ENCODE data around the gene KCTD2.

The KCTD2 gene

DNA sequence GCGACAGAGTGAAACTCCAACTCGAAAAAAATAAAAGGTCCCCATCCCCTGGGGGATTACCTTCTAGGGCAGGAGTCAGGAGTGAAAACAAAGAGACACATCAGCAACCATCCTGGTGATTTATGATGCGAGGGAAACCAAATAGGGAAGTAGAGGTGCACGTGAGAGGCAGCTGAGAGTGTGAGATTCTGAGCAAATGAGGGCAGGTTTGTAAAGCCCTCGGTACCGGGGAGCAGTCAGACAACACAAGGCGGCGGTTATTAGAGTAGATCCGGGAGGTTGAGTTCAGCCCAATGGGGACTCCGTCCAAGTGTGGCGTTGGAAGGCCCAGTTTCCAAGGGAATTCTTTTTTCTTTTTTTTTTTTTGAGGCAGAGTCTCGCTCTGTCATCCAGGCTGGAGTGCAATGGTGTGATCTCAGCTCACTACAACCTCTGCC is 55.4 kb downstream of the KCTD2 start:
- DNase-seq: no peak

DNA sequence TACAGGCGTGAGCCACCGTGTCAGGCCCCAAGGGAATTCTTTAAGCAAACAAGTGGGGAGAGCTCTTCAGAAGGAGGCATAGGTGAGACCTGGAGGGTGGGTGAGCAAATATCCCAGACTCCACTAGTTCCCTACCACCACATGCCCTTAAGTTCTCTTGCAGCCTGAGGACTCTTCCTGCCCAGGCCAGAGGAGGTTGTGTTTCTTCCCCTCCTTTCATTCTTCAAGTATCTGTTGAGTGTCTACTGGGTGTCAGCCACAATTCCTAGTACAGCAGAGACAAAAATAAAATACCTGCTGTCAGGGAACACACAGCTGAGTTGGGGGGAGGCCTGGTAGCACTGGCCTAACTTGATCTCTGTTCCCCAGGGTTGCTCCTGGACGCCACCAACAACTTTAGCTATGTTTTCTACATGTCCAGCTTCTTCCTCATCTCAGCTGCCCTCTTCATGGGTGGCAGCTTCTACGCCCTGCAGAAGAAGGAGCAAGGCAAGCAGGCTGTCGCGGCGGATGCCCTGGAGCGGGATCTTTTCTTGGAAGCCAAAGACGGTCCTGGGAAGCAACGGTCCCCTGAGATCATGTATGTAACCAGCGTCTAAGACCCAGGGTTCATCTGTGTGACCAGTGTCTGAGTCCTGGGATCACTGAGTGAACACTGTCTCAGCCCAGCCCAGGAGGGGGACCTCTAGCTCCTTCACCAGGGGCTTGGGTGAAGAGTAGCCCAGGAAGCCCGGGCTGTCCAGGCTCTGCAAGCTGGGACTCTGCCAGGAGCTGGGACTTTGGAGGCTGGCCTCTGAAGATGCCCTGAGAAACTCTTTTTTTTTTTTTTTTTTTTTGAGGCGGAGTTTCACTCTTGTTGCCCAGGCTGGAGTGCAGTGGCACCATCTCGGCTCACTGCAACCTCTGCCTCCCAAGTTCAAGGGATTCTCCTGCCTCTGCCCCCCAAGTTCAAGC is 56.9 kb downstream of the KCTD2 start:
- no peak for DNase-seq

DNA sequence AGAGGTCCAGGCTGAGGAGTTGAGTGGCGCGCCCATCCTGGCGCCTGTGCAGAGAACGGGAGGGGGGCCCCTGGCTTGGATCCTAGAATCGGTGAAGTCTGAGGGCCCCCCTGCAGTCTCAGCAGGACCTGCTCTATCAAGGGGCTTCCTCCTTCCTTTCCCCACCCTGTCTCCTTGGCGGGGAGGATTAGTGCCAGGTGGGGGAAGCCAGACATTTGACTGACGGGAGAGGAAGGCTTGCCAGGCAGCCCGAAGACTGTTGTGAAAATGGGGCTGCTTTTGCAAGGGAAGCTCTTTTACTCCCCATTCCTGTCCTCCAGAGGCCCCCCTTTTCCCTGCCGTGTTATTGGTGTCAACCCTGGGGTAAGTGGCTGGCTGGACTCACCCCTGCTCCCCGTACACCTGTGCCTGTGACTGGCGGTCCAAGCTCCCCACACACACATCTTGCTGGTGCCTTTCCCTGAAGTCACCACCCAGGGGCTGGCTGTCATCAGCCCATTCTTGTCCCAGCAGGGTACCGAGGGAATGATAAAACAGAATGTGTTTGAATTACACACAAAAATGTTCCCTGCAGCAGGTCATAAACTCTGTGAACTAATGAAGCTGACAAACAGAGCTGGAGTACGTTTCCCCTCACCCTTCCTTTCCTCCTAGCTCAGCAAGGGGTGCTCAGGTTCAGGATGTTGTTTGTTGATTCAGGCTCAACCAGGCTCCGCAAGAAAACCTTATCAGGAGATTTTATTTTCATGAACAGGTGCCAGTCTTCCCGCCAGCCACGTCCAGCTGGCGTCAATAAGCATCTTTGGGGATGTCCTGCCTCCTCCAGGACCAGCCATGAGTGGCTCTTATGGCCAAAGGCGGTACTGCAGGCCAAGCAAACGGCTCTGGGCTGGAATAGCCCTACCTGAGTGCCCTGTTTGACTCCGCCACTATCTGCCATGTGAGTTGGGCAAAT is 58.4 kb downstream of the KCTD2 start:
- DNase-seq: peak; percentile 33

DNA sequence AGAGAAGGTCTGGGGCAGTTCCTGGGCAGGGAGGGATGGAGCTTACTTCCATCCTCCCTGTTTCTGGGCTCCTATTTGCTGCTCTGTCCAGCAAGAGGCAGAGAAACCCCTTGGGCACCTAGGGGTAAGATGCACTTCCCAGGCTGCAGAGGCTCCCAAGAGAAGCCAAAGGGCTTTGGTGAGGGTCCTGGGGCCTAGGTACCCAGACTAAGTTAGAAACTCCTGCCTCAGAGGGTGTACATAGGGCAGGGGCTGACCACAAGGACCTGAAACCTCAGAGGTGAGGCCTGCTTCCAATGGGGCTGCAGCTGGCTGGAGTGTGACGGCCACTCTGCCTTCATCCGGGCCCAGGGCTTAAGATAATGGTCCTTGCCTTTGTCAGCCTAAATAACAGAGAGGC is 61.2 kb downstream of the KCTD2 start:
- DNase-seq: no peak

DNA sequence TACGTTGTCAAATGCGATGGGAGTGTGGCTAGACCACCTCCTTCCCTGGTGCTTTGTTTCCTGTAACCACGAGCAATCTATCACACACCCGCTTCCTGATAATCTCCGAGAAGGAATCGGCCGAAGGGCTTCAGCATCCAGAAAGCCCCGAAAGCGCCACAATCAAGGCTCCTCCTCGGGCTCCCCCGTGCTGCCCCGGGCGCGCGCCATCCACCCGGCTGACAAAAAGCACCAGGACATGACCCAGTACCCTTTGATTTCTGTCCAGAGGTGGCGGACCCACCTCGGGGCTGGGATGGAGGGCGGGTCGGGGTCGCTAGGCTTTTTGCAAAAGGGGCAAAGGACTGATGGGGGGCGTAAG is 62.0 kb downstream of the KCTD2 start:
- DNase-seq: peak; percentile 36

DNA sequence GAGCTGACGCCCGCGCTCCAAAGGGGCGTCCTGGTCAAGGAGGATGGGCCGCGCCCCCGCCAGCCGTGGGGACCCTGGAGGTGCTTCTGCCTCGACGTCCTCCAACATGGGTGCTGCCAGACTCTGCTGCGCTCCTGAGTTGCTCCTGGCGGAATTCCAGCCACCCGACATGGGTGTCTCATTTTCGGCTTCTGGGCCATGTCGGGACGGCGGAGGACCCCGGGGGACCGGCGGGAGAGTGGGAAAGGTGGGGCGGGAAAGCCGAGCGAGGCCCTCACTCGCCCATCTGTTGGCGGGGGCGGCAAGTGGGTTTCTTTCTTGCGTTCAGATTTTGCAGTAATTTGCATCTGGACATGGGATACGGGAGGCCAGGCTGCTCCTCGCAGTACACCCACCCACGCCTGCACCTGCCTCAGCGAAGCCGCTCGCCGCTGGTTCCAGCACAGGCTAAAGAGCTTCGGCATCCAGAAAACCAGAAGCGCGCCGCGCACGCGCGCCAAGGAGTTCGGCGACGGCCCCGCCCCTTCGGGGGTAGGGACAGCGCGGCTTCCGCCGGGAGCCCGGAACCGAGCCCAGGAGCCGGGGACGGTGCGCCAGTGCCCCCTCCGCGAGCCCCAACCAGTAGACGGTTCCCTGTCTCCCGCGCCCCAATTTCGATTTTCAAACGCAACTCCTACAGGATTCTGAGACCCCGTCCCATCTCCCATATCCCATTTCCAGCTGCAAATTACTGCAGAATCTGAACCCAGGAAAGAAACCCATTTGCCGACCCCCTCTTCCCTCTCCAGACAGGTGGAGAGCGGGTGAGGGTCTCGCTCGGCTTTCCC is 62.6 kb downstream of the KCTD2 start, which contains the start of gene ARMC7:
TSS of gene ARMC7 (plus strand) at position 563 of the 827 bp plus-strand sequence. CDS start 320 bp downstream, outside the sequence.
- DNase-seq: peak; percentile 96

DNA sequence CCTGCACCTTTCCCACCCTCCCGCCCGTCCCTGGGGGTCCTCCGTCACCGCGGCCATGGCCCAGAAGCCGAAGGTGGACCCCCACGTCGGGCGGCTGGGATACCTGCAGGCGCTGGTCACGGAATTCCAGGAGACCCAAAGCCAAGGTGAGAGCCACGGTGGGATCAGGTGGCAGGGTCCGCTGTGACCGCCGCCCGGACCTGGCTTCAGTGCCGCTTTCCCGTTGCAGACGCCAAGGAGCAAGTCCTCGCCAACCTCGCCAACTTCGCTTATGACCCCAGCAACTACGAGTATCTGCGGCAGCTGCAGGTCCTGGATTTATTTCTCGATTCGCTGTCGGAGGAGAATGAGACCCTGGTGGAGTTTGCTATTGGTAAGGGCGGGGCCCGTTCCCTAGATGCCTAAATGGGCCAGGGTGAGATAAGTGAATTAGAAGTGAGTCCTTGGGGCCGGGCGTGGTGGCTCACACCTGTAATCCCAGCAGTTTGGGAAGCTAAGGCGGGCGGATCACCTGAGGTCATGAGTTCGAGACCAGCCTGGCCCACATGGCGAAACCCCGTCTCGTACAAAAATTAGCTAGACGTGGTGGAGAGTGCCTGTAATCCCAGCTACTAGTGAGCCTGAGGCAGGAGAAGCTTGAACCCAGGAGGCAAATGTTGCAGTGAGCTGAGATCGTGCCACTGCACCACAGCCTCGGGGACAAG is 63.4 kb downstream of the KCTD2 start:
- peak; percentile 37 for DNase-seq

DNA sequence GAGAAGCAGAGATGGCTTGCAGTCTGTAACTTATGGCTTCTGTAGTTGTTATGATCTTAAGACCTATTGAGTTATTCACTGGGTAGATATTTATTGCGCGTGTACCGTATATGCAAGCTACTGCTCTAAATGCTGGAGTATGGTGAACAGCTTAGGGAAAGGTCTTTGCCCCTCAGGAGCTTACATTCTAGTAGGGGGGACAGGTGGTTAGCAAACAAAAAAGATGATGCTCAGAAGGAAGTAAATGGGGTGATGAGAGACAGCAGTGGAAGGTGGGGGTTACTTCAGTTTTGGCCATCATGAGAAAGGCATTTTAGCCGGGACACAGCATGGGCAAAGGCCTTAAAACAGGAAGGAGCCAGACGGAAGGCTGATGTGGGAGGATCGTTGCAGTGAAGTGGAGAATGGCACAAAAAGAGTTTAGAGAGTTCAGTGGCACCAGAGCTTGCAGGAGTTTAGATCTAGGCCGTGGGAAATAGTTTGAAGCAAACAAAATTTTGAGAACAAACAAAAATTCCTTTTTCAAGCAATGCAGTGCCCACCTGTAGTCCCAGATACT is 64.8 kb downstream of the KCTD2 start:
- no peak for DNase-seq

DNA sequence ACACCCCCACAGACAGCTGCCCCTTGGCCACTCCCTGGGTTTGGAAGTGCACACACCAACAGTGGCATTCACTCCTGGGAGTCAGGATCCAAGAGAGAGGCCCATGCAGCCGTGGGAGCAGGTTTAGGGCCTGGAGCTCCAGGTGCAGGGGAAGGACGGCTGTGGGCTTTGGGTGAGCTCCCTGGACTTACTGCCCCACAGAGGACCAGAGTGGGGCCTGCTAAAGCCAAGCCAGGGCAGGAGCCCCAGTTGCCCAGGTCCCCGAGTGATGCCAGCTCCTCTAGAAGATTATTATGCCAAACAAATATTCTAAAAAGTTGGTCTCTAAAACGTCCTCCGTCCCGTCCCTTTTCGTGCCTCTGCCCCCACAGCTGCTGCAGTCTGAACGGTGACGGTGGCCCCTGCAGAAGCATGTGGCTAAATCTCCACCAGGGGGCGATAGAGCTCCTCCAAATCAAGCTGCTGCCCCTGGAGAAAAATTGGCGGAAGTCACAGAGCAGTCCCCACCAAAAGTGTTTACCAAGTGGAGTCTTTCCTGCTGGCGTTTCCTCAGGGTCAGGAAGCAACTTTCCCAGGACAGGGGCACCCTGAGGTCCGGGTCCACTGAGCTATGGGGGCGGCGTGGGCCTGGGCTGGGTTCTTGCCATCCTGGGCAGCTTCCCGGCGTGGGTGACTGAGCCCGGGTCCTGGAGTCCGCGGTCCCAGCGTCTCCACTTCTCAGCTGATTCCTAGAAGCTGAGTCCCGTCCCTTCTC is 67.0 kb downstream of the KCTD2 start:
- DNase-seq: peak; percentile 95

DNA sequence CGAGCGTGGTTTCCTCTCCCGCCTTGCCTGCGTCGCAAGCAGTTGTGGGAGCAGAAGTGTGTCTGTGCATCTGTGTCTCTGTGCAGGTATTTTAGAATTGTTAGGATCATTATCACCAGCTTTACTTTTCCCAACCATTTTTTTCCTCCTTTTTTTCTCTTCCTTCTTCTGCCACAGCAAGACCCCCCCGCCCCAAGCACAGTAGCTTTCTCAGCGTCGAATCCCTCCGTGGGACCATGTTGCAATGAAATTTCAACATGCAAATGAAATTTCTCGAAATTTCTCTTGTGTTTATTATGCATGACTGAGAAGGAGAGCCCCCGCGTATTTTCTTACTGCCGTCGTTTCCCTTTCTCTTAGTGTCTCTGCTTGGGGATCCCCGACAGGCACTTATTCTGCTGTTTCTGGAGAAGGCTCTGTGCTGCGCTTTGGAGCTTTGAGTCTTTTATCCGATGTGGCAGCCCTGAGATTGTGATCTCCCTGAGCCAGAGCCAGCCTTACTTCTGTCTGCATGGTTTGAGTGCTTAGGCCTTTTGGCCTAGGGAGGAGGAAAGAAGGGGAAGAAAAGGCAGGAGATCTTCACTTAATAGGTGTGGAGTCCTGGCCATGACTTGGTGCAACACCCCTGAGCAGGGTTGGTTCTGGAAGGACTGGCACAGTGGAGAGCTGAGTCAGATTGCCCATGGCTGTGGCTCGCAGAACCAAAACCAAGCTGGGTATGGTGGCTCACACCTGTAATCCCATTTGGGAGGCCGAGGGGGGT is 67.7 kb downstream of the KCTD2 start:
- DNase-seq: no peak
